OCI-LY7 (cell line): ENCODE measurements around the gene CSRNP3. TPM values are rescaled to one million over a fixed set of nuclear protein-coding genes. Genes with fewer than 3 reads are reported as not detected.

Experiments
- BruUV-seq: library from RNA; stranded (reverse); fragments of 400-500 nt; replicated peaks from 2 replicates; lab custom pipeline; 2021; lab: Mats Ljungman, UMichigan
- CTCF ChIA-PET: fragments of 300-600 bp; sonication (Branson Sonifier 250); formaldehyde crosslinking; loops from one replicate; lab custom pipeline; 2022; ENCODE audit warnings: antibody characterized with exemption; ENCODE audit not compliant: unreplicated experiment; lab: Charles Lee
- POLR2A ChIA-PET: fragments of 300-600 bp; sonication (Branson Sonifier 250); formaldehyde crosslinking; loops from one replicate; lab custom pipeline; 2022; ENCODE audit warnings: antibody characterized with exemption; lab: Charles Lee
- DNase-seq: peaks from one replicate; pipeline ENCODE4 v3.0.0-alpha.2; 2015; ENCODE audit warnings: low spot score
- H2AFZ ChIP-seq: fragments of 200-600 bp; sonication (generic), shearing (Covaris generic); 2 replicates; pipeline ENCODE4 v1.6.1; 2014; ENCODE audit warnings: mild to moderate bottlenecking, antibody characterized with exemption, low read length, moderate library complexity
- H3K27ac ChIP-seq: fragments of 200-600 bp; sonication (generic); 2 replicates; pipeline ENCODE4 v1.5.1; 2014; ENCODE audit warnings: mixed run types, low read depth, mild to moderate bottlenecking, moderate library complexity, low read length, inconsistent platforms; ENCODE audit not compliant: poor library complexity, severe bottlenecking
- H3K36me3 ChIP-seq: fragments of 200-600 bp; sonication (generic); 2 replicates; pipeline ENCODE4 v1.6.1; 2014; ENCODE audit warnings: mild to moderate bottlenecking, antibody characterized with exemption, low read length, moderate library complexity, mixed read lengths; ENCODE audit not compliant: insufficient read depth
- H3K4me1 ChIP-seq: fragments of 200-600 bp; sonication (generic); 2 replicates; pipeline ENCODE4 v1.5.1; 2014; ENCODE audit warnings: mild to moderate bottlenecking, low read length; ENCODE audit not compliant: insufficient read depth, poor library complexity, severe bottlenecking
- H3K4me2 ChIP-seq: fragments of 200-600 bp; sonication (generic); 2 replicates; pipeline ENCODE4 v1.6.1; 2014; ENCODE audit warnings: mild to moderate bottlenecking, low read length
- H3K4me3 ChIP-seq: fragments of 200-600 bp; sonication (generic); 2 replicates; pipeline ENCODE4 v1.5.1; 2014; ENCODE audit warnings: mild to moderate bottlenecking, low read depth, low read length; ENCODE audit not compliant: poor library complexity, severe bottlenecking
- H3K79me2 ChIP-seq: fragments of 200-600 bp; sonication (generic); 2 replicates; pipeline ENCODE4 v1.6.1; 2016; ENCODE audit warnings: low read depth, mild to moderate bottlenecking, low read length, moderate library complexity, mixed read lengths; ENCODE audit not compliant: insufficient read depth
- H3K9me2 ChIP-seq: fragments of 200-600 bp; sonication (generic); 2 replicates; pipeline ENCODE4 v1.6.1; 2016; ENCODE audit warnings: mild to moderate bottlenecking, low read length, mixed read lengths; ENCODE audit not compliant: insufficient read depth
- H3K9me3 ChIP-seq: fragments of 200-600 bp; sonication (generic); 2 replicates; pipeline ENCODE4 v1.6.1; 2014; ENCODE audit warnings: mild to moderate bottlenecking, mixed run types, low read length, mixed read lengths
- H4K20me1 ChIP-seq: fragments of 200-600 bp; sonication (generic); 2 replicates; pipeline ENCODE4 v1.6.1; 2014; ENCODE audit warnings: mild to moderate bottlenecking, antibody characterized with exemption, low read length, moderate library complexity, mixed read lengths; ENCODE audit not compliant: insufficient read depth
- CTCF ChIP-seq: fragments of 200-600 bp; sonication (generic); conservative IDR thresholded peaks from 2 replicates; pipeline ENCODE4 v1.5.1; 2014; ENCODE audit warnings: mild to moderate bottlenecking, antibody characterized with exemption, low read length, moderate library complexity, mixed read lengths
- EZH2phosphoT487 ChIP-seq: fragments of 200-600 bp; sonication (generic); IDR thresholded peaks from 2 replicates; pipeline ENCODE4 v1.6.1; 2018; ENCODE audit warnings: low read depth, borderline replicate concordance, mild to moderate bottlenecking, mixed run types, antibody characterized with exemption, low read length, moderate library complexity, mixed read lengths
- intact Hi-C: fragments of 100-400 bp; cut with micrococcal nuclease; formaldehyde crosslinking; loops from one replicate; pipeline ENCODE4 v1.10.0; 2022; ENCODE audit not compliant: unreplicated experiment
- total RNA-seq, 2 experiments: library from RNA; depleted of rRNA in 1 of 2; stranded (reverse); fragments of >200 nt in 1 of 2; shearing (Covaris generic) in 1 of 2; gene quantifications; 2 replicates each; pipeline ENCODE4 v1.2.3, GENCODE V29; 2014 to 2022

Gene CSRNP3
- total RNA-seq, 2 experiments from 2014 or later = 0.44 to 1.4 TPM

GRCh38 chr2:165472922-165473321, 3.4 kb downstream of the CSRNP3 start:
- H3K9me3 ChIP-seq = no peaks in the 10 kb centered on the region
- no peak overlapping the region for H3K27ac ChIP-seq
- ChIA-PET CTCF (no interaction called here), POLR2A (interaction anchor here (0.8 to 1.5 kb wide), 4 partner anchors 23 to 224 kb away, joined by 3 to 4 read pairs (median 3); no protein-coding TSS in a partner anchor)
- no peaks in the 10 kb centered on the region for H3K79me2 ChIP-seq
- TF ChIP-seq CTCF (no peak), EZH2phosphoT487 (no peak)
- H3K9me2 ChIP-seq = no peaks in the 10 kb centered on the region
- BruUV-seq = no TSS peak
- H3K36me3 ChIP-seq = no peaks in the 10 kb centered on the region
- no peak overlapping the region for H3K4me2 ChIP-seq
- no peak overlapping the region for H2AFZ ChIP-seq
- DNase-seq = no peak
- no peak overlapping the region for H3K4me3 ChIP-seq
- intact Hi-C loops = no loop called here
- no peaks in the 10 kb centered on the region for H3K4me1 ChIP-seq
- H4K20me1 ChIP-seq = no peaks in the 10 kb centered on the region

- ChIA-PET CTCF (no interaction called here), POLR2A (no interaction called here)
- Histone ChIP-seq H2AFZ (no peak overlapping the region), H3K4me1 (no peaks in the 10 kb centered on the region), H3K79me2 (no peaks in the 10 kb centered on the region), H3K4me3 (no peak overlapping the region), H3K9me2 (no peaks in the 10 kb centered on the region), H3K9me3 (no peaks in the 10 kb centered on the region), H4K20me1 (no peaks in the 10 kb centered on the region), H3K36me3 (no peaks in the 10 kb centered on the region), H3K4me2 (no peak overlapping the region), H3K27ac (no peak overlapping the region)
- TF ChIP-seq CTCF (no peak), EZH2phosphoT487 (no peak)
- no TSS peak for BruUV-seq
- no peak for DNase-seq
- intact Hi-C loops = no loop called here
These were observed 5.2 kb downstream of the CSRNP3 start for GRCh38 chr2:165474619-165475276.

GRCh38 chr2:165475277-165476004, 5.9 kb downstream of the CSRNP3 start:
- Histone ChIP-seq H3K9me2 (no peaks in the 10 kb centered on the region), H3K9me3 (no peaks in the 10 kb centered on the region), H3K27ac (no peak overlapping the region), H2AFZ (no peak overlapping the region), H3K36me3 (no peaks in the 10 kb centered on the region), H3K4me1 (no peaks in the 10 kb centered on the region), H3K79me2 (no peaks in the 10 kb centered on the region), H4K20me1 (no peaks in the 10 kb centered on the region), H3K4me3 (no peak overlapping the region), H3K4me2 (no peak overlapping the region)
- BruUV-seq = no TSS peak
- ChIA-PET CTCF (no interaction called here), POLR2A (interaction anchor here (0.6 kb wide), 1 partner anchor 558 kb away, joined by 3 read pairs; no protein-coding TSS in a partner anchor)
- TF ChIP-seq CTCF (no peak), EZH2phosphoT487 (no peak)
- intact Hi-C loops = no loop called here
- DNase-seq = no peak
